ENCODE measurements around the gene FAM24A. TPM values are rescaled to one million over a fixed set of nuclear protein-coding genes. Genes with fewer than 3 reads are reported as not detected.

FAM24A gene
- total RNA-seq, 1 donor from 2014 or later = not detected

DNA sequence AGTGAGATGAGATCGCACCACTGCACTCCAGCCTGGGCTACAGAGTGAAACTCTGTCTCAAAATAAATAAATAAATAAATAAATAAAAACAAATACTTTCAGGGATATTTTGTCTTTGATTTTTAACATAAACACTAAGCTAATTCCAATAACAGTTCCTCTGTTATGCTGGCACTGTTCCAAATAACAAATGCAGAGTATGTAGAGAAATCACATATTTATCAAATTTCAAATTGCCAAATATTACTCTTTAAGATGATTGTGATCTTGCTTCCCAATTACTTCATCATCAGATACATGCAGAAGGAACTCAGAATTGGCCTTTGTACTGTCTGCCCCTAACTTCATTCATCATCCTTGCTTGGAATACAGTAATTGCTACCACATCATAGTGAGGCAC is 19.7 kb downstream of the FAM24A start:
- no peak overlapping the region for H3K27ac ChIP-seq (replicated peaks)
- no peaks in the 10 kb centered on the region for H3K27me3 ChIP-seq (ENCODE audit: low read depth)
- H3K9me3 ChIP-seq (replicated peaks) = no peaks in the 10 kb centered on the region
- TF ChIP-seq CTCF (IDR thresholded peaks at IDR 0.05; ENCODE audit: borderline replicate concordance) = no peak
- intact Hi-C loops (cut with micrococcal nuclease) = no loop called here
- no peak overlapping the region for H3K4me3 ChIP-seq
- no peaks in the 10 kb centered on the region for H3K4me1 ChIP-seq
- no peak for DNase-seq
- H3K36me3 ChIP-seq = peaks cover 2% of the 10 kb centered on the region

DNA sequence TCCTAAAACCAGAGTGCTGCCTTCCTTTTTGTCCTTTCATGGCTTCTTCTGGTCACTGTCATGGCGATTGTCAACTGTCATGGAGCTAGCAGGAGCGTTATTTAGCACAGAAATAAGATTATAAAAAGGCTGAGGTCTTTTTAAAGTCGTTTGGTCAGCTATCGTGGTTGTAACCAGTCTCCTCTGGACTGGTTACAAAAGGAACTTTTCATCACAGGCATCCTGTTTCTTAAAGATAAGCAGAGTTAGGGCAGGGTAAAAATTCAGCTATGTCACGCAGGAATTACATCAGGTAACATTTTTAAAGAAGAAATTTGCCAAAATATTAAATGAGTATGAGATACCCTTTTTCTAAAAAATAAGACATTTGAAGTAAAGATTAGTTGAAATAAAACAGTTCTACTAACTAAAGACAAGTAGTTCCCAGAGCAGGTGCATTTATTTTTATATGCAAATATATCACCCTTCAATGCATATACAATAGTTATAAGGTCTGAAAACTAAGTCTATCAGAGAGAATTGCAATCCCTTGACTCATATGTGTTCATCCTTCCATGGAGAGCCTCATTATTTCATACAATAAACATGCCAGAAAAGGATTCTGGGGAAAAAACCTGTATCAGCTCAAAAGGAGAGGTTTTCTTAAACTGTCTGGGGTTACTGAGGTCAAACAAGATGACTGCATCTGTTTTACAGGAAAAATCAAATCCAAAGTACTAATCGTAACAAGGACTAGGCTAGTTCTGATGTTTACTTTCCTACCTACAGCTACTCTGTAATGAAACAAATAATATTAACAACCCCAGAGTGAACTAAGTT is 20.9 kb downstream of the FAM24A start:
- Histone ChIP-seq H3K4me3 (no peak overlapping the region), H3K27ac (replicated peaks) (no peak overlapping the region), H3K27me3 (ENCODE audit: low read depth) (no peaks in the 10 kb centered on the region), H3K36me3 (peaks cover 14% of the 10 kb centered on the region), H3K9me3 (replicated peaks) (no peaks in the 10 kb centered on the region), H3K4me1 (no peaks in the 10 kb centered on the region)
- no peak for DNase-seq
- TF ChIP-seq CTCF (IDR thresholded peaks at IDR 0.05; ENCODE audit: borderline replicate concordance) = no peak
- intact Hi-C loops (cut with micrococcal nuclease) = no loop called here

DNA sequence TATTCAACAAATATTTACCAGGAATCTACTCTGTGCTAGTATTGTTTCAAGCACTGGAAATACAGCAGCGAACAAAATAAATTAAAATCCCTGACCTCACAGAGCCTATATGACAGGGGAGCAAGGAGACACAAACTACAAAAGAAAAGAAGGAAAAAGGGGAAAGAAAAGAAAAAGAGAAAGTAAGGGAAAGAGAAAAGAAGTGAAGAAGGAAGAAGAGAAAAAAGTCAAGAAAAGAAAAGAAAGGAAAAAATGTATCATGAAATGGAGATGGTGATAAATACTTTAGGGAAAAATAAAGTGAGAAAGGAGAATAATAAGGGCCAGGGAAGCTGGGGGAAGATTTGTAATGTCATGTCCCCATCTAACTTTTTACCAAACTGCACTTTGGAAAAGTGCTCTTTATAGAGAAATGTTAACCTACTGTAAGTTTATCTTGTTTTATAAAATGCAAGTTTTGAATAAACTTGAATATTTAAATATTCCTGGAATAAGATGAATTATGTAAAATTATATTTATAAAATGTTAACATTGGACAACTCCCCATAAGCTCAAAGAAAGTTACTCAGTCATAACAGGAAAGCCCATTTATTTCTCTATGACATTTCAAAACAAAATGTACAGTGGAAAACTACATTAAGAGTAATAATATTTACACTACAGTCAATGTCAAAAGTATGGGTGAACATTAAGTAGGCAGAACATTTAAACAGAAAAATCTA is 28.9 kb downstream of the FAM24A start:
- H3K9me3 ChIP-seq (replicated peaks) = no peaks in the 10 kb centered on the region
- TF ChIP-seq CTCF (IDR thresholded peaks at IDR 0.05; ENCODE audit: borderline replicate concordance) = no peak
- peaks cover 7% of the 10 kb centered on the region for H3K4me1 ChIP-seq
- intact Hi-C loops (cut with micrococcal nuclease) = no loop called here
- H3K27ac ChIP-seq (replicated peaks) = no peak overlapping the region
- no peak for DNase-seq
- H3K27me3 ChIP-seq (ENCODE audit: low read depth) = no peaks in the 10 kb centered on the region
- H3K4me3 ChIP-seq = no peak overlapping the region
- H3K36me3 ChIP-seq = peaks cover 39% of the 10 kb centered on the region

DNA sequence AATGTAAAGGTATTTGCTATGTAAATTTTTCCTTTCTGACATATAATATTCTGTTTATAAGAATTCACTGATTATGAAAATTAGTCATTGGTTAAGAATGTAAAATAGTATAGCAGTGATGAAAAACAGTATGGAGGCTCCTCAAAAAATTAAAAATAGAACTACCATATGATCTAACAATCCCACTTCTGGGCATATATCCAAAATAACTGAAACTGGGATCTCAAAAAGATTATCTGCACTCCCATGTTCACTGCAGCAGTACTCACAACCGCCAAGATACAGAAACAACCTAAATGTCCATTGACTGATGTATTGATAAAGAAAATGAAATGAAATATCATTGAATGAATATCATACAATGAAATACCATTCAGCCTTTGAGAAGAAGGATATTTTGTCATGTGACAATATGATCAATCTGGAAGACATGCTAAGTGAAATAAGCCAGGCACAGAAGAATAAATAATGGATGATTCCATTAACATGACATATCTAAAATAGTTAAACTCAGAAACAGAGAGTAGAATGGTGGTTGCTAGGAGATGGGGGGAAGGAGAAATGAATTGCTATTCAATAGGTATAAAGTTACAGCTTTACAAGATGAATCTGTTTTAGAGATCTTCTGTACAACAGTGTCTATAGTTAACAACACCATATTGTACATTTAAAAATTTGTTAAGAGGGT is 29.6 kb downstream of the FAM24A start:
- H3K4me3 ChIP-seq = no peak overlapping the region
- no peak for TF ChIP-seq CTCF (IDR thresholded peaks at IDR 0.05; ENCODE audit: borderline replicate concordance)
- no peak overlapping the region for H3K27ac ChIP-seq (replicated peaks)
- intact Hi-C loops (cut with micrococcal nuclease) = no loop called here
- H3K36me3 ChIP-seq = peaks cover 39% of the 10 kb centered on the region
- H3K27me3 ChIP-seq (ENCODE audit: low read depth) = no peaks in the 10 kb centered on the region
- H3K9me3 ChIP-seq (replicated peaks) = no peaks in the 10 kb centered on the region
- DNase-seq = no peak
- H3K4me1 ChIP-seq = peaks cover 7% of the 10 kb centered on the region

DNA sequence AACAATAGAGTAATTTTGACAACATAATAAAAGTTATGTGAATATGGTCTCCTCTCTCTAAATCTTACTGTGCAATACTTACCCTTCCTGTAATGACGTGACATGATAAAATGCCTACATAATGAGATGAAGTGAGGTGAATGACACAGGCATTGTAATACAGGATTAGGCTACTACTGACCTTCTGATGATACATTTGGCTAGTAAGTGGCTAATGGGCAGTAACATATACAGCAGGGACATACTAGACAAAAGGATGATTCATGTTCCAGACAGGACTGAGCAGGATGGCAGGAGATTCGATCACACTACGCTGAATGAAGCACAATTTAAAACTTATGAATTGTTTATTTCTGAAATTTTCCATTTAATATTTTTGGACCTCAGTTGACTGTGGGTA is 38.9 kb downstream of the FAM24A start:
- H3K27me3 ChIP-seq (ENCODE audit: low read depth) = no peaks in the 10 kb centered on the region
- intact Hi-C loops (cut with micrococcal nuclease) = no loop called here

More for the DNA sequence above, 38.9 kb downstream of the FAM24A start:
- H3K4me3 ChIP-seq = no peak overlapping the region
- no peak for TF ChIP-seq CTCF (IDR thresholded peaks at IDR 0.05; ENCODE audit: borderline replicate concordance)
- H3K27ac ChIP-seq (replicated peaks) = no peak overlapping the region
- H3K4me1 ChIP-seq = peaks cover 37% of the 10 kb centered on the region
- peaks cover 45% of the 10 kb centered on the region for H3K36me3 ChIP-seq
- H3K9me3 ChIP-seq (replicated peaks) = no peaks in the 10 kb centered on the region
- DNase-seq = no peak

Measured in left ventricle myocardium inferior (tissue), 1 donor.